ENCODE data around the gene ZNF488. TPM values are rescaled to one million over a fixed set of nuclear protein-coding genes. Genes with fewer than 3 reads are reported as not detected.

The ZNF488 gene
- total RNA-seq, 2 donors from 2014 or later, result 0.23 to 0.55 TPM

DNA sequence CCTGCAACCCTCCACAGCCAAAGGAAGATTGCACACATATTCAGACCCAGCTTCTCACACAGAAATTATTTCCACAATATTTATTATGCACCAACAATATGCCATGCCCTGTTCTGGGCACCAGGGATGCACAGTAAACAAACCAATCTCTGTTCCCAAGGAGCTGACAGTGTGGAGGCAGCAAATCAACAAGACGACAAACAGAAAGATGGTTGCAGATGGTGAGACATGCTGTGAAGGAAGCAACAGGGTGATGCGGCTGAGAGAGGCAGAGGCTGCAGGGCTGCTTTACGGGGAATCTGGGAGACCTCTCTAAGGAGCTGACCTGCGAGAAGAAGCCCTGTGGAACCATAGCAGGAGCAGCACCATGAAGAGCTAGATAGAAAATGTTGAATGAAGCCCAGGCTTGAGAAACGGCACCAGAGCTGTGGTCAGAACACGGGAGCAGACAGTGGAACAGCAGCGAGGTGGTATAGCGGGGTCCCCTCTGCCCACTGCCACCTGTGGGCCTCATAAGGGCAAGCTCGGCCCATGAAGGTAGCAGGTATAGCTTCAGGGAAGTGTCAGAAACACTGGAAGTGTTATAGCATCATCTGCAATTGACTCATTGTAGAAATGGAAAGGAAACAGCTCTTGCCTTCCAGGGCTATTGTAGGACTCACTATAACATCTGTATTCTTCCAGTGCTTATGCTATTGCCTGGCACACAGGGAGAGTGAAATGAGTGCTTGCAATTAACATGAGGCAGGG lies 18.5 kb downstream of the ZNF488 start:
- no peak for ATAC-seq

GRCh38 chr10:47364911-47365310 lies 19.2 kb downstream of the ZNF488 start:
- Mint-ChIP-seq H3K27ac (no peak overlapping the region), H3K36me3 (no peaks in the 10 kb centered on the region), H3K9me3 (no peaks in the 10 kb centered on the region)
- ATAC-seq (no peak), DNase-seq (ENCODE audit: low spot score in 2 of 2) (no peak)

More for the DNA sequence above, 18.5 kb downstream of the ZNF488 start:
- no peaks in the 10 kb centered on the region for H3K9me3 Mint-ChIP-seq
- no peak for DNase-seq (ENCODE audit: low spot score in 2 of 2)
- no peaks in the 10 kb centered on the region for H3K36me3 Mint-ChIP-seq
- no peak overlapping the region for H3K27ac Mint-ChIP-seq

- no peaks in the 10 kb centered on the region for H3K9me3 Mint-ChIP-seq
Measured at GRCh38 chr10:47364366-47364765, 19.7 kb downstream of the ZNF488 start.

DNA sequence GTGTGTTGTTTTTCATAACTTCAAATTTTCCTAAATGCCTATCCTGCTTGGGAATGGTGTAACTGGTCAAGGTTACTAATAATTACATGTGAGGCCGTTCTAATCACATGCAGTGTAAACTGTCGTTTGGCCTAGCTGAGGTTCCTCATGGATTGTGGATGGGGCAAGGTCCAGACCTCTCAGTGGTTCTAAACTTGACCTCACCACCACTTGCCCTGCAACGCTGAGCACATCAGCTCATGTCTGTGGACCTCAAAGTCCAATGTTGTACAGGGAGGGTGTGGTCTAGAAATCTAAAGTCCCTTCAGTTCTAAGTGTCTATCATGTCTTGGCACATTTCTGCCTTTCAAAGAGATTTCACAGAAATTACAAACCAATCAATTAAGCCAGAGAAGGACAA lies 20.3 kb downstream of the ZNF488 start:
- Mint-ChIP-seq H3K36me3 (no peaks in the 10 kb centered on the region), H3K27ac (no peak overlapping the region), H3K9me3 (no peaks in the 10 kb centered on the region)
- DNase-seq (ENCODE audit: low spot score in 2 of 2), result peak in 1 of 2 donors; percentile 2
- ATAC-seq, result no peak

More at GRCh38 chr10:47364366-47364765, 19.7 kb downstream of the ZNF488 start:
- no peak for ATAC-seq
- DNase-seq (ENCODE audit: low spot score in 2 of 2), result no peak
- no peaks in the 10 kb centered on the region for H3K36me3 Mint-ChIP-seq
- H3K27ac Mint-ChIP-seq, result no peak overlapping the region

DNA sequence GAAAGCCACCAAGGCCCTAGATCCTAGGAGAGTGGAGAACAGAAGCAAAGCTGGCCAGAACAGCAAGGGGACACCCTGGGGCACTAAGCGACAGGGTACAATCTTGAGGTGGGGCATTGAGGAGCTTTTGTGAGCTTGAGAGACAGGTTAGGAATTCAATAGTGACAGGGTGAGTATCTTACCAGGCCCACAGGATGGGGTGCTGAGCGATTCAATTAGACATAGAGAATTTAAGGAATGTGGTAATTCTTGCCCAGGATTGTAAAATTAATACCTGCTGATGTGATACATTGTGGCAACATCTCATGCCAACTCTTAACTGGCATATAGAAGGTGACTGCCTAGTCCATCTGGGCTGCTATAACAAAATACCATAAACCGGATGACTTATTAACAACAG lies 21.9 kb downstream of the ZNF488 start:
- ATAC-seq (no peak), DNase-seq (ENCODE audit: low spot score in 2 of 2) (peak in 1 of 2 donors; percentile 1)
- Mint-ChIP-seq H3K9me3 (no peaks in the 10 kb centered on the region), H3K36me3 (no peaks in the 10 kb centered on the region), H3K27ac (no peak overlapping the region)

- Mint-ChIP-seq H3K27ac (no peak overlapping the region), H3K36me3 (no peaks in the 10 kb centered on the region), H3K9me3 (no peaks in the 10 kb centered on the region)
- DNase-seq (ENCODE audit: low spot score in 2 of 2) (peak; percentile 52 to 56), ATAC-seq (peak; percentile 37 to 40)
Measured at GRCh38 chr10:47361293-47361692, 22.8 kb downstream of the ZNF488 start.

DNA sequence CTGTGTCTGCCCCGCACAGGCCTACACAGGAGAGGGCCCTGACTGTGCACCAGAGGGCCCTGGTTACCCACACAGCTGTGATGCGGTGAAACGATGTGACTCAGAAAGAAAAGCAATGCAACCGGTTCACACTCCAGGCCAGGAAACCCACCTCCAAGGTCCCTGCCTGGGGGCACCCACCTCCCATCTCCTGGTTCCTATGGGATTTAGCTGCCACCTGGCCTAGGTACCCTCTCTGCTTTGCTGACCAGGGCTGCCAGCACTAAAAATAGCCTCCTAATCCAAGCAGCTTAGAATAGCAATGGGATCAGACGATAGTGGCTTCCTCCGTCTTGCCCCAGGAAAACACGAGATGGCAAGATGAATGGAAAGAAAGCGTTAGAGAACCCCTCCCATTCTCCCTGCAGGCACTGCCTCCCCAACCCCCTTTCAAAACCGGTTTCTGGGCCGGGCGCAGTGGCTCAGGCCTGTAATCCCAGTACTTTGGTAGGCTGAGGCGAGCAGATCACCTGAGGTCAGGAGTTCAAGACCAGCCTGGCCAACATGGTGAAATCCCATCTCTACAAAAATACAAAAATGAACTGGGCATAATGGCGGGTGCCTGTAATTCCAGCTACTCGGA lies 23.6 kb downstream of the ZNF488 start:
- ATAC-seq, result no peak
- DNase-seq (ENCODE audit: low spot score in 2 of 2), result no peak
- Mint-ChIP-seq H3K27ac (no peak overlapping the region), H3K9me3 (no peaks in the 10 kb centered on the region), H3K36me3 (no peaks in the 10 kb centered on the region)

GRCh38 chr10:47359626-47360418 lies 24.3 kb downstream of the ZNF488 start:
- DNase-seq (ENCODE audit: low spot score in 2 of 2) (peak in 1 of 2 donors; percentile 44), ATAC-seq (no peak)
- H3K36me3 Mint-ChIP-seq, result no peaks in the 10 kb centered on the region
- no peak overlapping the region for H3K27ac Mint-ChIP-seq
- H3K9me3 Mint-ChIP-seq, result no peaks in the 10 kb centered on the region

- Mint-ChIP-seq H3K9me3 (no peaks in the 10 kb centered on the region), H3K36me3 (no peaks in the 10 kb centered on the region), H3K27ac (no peak overlapping the region)
- DNase-seq (ENCODE audit: low spot score in 2 of 2) (no peak), ATAC-seq (no peak)
Measured at GRCh38 chr10:47359101-47359500, 25.0 kb downstream of the ZNF488 start.

- ATAC-seq (no peak), DNase-seq (ENCODE audit: low spot score in 2 of 2) (peak in 1 of 2 donors; percentile 31)
- Mint-ChIP-seq H3K27ac (no peak overlapping the region), H3K36me3 (no peaks in the 10 kb centered on the region), H3K9me3 (no peaks in the 10 kb centered on the region)
Measured at GRCh38 chr10:47358457-47358856, 25.6 kb downstream of the ZNF488 start.

- Mint-ChIP-seq H3K36me3 (no peaks in the 10 kb centered on the region), H3K9me3 (no peaks in the 10 kb centered on the region)
Measured at GRCh38 chr10:47357911-47358310, 26.2 kb downstream of the ZNF488 start.

GRCh38 chr10:47357131-47357582 lies 26.9 kb downstream of the ZNF488 start:
- Mint-ChIP-seq H3K9me3 (no peaks in the 10 kb centered on the region), H3K27ac (no peak overlapping the region), H3K36me3 (no peaks in the 10 kb centered on the region)
- no peak for ATAC-seq
- peak in 1 of 2 donors; percentile 47 for DNase-seq (ENCODE audit: low spot score in 2 of 2)

More at GRCh38 chr10:47357911-47358310, 26.2 kb downstream of the ZNF488 start:
- H3K27ac Mint-ChIP-seq, result no peak overlapping the region
- peak in 1 of 2 donors; percentile 20 for DNase-seq (ENCODE audit: low spot score in 2 of 2)
- no peak for ATAC-seq

- Mint-ChIP-seq H3K27ac (no peak overlapping the region), H3K9me3 (no peaks in the 10 kb centered on the region), H3K36me3 (no peaks in the 10 kb centered on the region)
- no peak for ATAC-seq
- no peak for DNase-seq (ENCODE audit: low spot score in 2 of 2)
Measured at GRCh38 chr10:47356708-47357107, 27.4 kb downstream of the ZNF488 start.

DNA sequence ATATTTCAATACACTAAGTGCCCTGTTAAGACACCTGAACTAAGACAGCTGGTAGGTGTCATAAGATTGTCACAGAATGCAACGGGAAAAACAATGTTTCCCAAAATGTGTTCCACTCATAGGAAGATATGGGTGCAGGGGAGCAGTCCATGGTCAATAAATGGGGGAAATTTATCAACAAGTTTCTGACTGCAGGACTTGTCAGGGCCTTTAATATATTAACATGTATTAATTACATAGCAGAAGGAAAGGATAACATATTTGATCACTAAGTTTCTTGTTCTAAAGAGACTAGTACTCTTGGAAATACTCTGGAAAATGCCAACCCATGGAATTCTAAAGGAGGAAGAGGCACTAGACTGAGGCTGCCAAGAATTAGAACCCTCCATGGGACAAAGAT lies 29.2 kb downstream of the ZNF488 start:
- no peaks in the 10 kb centered on the region for H3K9me3 Mint-ChIP-seq

DNA sequence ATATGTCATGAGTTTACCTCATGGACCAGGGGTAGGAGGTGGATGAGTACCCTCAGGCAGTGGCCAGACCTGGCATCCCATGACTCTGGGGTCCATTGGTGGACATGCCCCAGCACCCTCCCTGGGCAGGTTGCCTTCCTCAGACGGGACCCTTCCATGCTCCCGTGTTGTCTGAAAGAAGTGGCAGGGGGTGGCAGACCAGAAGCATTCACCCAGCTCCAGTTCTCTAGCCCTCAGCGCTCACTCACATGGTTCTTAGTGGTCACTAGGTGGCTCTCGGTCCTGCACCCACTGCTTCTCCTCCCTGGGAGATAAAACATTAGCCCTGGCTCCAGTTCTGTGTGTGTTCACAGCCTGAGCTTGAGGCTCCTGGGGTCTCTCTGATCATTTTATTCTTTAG lies 29.9 kb downstream of the ZNF488 start:
- DNase-seq (ENCODE audit: low spot score in 2 of 2), result peak in 1 of 2 donors; percentile 18
- ATAC-seq, result no peak
- no peaks in the 10 kb centered on the region for H3K36me3 Mint-ChIP-seq

More for the DNA sequence above, 29.2 kb downstream of the ZNF488 start:
- DNase-seq (ENCODE audit: low spot score in 2 of 2) (no peak), ATAC-seq (no peak)
- H3K27ac Mint-ChIP-seq, result no peak overlapping the region
- no peaks in the 10 kb centered on the region for H3K36me3 Mint-ChIP-seq

DNA sequence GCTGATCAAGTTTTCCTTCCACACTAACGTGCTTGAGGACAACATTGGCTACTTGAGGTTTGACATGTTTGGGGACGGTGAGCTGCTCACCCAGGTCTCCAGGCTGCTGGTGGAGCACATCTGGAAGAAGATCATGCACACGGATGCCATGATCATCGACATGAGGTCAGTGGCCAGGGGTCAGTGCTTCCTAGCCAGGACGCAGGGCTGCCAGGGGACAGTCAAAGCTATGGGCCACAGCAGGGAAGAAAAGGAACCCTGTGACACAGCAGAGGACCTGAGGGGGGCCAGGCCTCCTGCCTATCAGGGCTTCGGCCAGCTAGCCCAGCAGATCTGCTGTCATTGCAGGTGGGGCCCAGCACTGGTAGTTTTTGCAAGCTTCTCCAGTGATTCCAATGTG lies 30.7 kb downstream of the ZNF488 start:
- Mint-ChIP-seq H3K36me3 (no peaks in the 10 kb centered on the region), H3K27ac (no peak overlapping the region), H3K9me3 (no peaks in the 10 kb centered on the region)
- DNase-seq (ENCODE audit: low spot score in 2 of 2) (no peak), ATAC-seq (no peak)

More for the DNA sequence above, 29.9 kb downstream of the ZNF488 start:
- H3K27ac Mint-ChIP-seq, result no peak overlapping the region
- H3K9me3 Mint-ChIP-seq, result no peaks in the 10 kb centered on the region

All from activated naive CD4-positive, alpha-beta T cell treated with anti-CD3 and anti-CD28 coated beads, Interleukin-2, amount 50 U/mL, for 72 hours (primary cell).